Lower leg skin (tissue), 4 donors: ENCODE measurements around the gene STAT4. TPM values are rescaled to one million over a fixed set of nuclear protein-coding genes. Genes with fewer than 3 reads are reported as not detected.

Source experiments
- DNase-seq, 2 donors: peaks; one replicate each; pipeline ENCODE4 v3.0.0-alpha.2; 2019; ENCODE audit warnings: low spot score in 2 of 2
- H3K4me3 ChIP-seq: fragments of 200-600 bp; sonication (generic); 2 replicates; pipeline ENCODE4 v1.5.1; 2017; ENCODE audit warnings: mild to moderate bottlenecking, low read depth; ENCODE audit not compliant: poor library complexity, severe bottlenecking
- POLR2A ChIP-seq, 2 donors: fragments of 450-650 bp; IDR thresholded peaks; one replicate each; pipeline ENCODE4 v1.6.1; 2016 to 2017; ENCODE audit warnings: antibody characterized with exemption in 2 of 2, mild to moderate bottlenecking in 1 of 2, moderate library complexity in 1 of 2
- WGBS, 2 donors: methylation state at CpG; one replicate each; pipeline ENCODE4 v1.1.5; 2018; 5-methylcytosine and 5-hydroxymethylcytosine counted together
- intact Hi-C: fragments of 100-400 bp; cut with DNase I; formaldehyde crosslinking; loops from one replicate; pipeline ENCODE4 v1.15.0; 2023; ENCODE audit warnings: low total_unique reads
- total RNA-seq, 4 donors: library from RNA; depleted of rRNA; stranded (reverse); fragments of >200 nt; gene quantifications; one replicate each; pipeline ENCODE4 v1.1.0, GENCODE V29; 2016
- TF ChIP-seq, protein P1 (sequence below), 3 donors: fragments of 450-650 bp; IDR thresholded peaks; one replicate each; pipeline ENCODE4 v1.5.1; 2016; ENCODE audit warnings: antibody characterized with exemption in 3 of 3, mild to moderate bottlenecking in 3 of 3, moderate library complexity in 2 of 3

STAT4 gene
- 1 to 10 TPM in 3 of 4 donors, under 1 TPM in 1; 0.46 to 4.3 (median 1.3) TPM for total RNA-seq

DNA sequence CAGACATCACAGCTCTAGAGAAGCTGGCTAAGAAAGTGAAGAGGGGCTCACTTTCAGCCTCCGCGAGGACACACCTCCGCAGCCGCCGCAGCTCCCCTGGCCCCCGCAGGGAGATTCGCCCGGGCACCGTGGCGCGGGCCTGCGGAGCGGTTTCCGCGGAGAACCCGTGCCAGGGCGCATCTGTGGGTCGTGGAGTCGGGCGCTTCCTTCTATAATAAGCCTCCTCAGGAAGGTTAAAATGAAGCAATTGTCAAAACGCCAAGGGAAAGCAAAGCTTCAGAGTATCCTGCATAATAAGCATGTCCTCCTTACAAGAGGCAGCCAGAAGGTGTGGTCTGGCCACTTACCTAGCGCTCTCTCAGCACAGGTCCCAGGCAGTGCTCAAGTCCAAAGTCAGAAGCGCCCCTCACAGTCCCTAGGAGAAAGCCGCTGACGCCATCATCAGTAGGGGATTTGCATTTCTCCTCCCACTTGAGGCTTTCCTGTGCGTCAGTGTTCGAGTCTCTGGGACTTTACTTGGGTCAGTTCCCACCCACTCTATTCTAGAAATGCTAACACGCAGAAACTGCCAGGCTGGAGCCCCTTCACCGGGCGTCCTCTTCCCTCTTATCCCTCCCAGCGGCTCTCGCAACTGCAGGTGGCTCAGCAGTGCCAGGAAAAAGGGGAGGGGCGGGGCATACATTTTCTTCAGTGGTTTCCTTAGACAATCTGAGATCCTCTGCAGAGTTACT, at the start of gene STAT4:
Gene STAT4 (minus strand): TSS at position 395 of the 731 bp plus-strand sequence. CDS start 2,791 bp downstream, outside the sequence.
- intact Hi-C loops = loop anchor here (10.0 kb wide), 1 partner anchor 86 kb away; no protein-coding TSS in a partner anchor
- TF ChIP-seq, protein P1, sequence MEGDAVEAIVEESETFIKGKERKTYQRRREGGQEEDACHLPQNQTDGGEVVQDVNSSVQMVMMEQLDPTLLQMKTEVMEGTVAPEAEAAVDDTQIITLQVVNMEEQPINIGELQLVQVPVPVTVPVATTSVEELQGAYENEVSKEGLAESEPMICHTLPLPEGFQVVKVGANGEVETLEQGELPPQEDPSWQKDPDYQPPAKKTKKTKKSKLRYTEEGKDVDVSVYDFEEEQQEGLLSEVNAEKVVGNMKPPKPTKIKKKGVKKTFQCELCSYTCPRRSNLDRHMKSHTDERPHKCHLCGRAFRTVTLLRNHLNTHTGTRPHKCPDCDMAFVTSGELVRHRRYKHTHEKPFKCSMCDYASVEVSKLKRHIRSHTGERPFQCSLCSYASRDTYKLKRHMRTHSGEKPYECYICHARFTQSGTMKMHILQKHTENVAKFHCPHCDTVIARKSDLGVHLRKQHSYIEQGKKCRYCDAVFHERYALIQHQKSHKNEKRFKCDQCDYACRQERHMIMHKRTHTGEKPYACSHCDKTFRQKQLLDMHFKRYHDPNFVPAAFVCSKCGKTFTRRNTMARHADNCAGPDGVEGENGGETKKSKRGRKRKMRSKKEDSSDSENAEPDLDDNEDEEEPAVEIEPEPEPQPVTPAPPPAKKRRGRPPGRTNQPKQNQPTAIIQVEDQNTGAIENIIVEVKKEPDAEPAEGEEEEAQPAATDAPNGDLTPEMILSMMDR (IDR thresholded peaks at IDR 0.05) = no peak
- no peak for TF ChIP-seq POLR2A (IDR thresholded peaks at IDR 0.05)
- 2 to 3% methylated on average over 27 to 33 of the region's 33 CpGs for WGBS, 2 donors
- peak in 1 of 2 donors; percentile 87 for DNase-seq
- peak within 1 kb of the TSS; percentile 22 for H3K4me3 ChIP-seq

DNA sequence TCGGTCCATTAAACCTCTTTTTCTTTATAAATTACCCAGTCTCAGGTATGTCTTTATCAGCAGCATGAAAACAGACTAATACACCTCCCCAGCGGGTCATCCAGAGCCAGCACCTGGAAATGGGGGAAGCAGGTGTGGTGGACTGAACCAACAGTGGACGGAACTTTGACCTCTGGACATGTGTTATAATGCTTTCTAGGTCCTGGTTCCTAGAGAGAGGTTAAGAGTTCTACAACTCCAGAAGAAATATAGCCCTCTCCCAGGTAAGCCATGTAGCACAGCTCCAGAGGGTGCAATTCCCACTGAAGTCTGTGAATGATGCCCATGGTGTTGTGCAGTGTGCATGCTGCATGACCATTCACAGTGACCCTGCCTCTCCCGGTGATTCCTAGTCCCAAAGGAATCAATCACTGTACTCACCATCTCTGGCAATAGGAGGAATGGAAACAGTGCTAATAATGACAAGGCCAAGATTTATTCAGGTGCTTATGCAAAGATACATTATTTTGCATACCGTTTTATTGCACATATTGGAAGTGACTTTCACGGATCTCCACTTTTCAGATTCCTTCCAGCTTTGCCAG, 49.2 kb upstream of the STAT4 start:
- DNase-seq = no peak
- no peak for TF ChIP-seq POLR2A (IDR thresholded peaks at IDR 0.05)
- TF ChIP-seq, protein P1 (IDR thresholded peaks at IDR 0.05) = no peak
- no peak overlapping the region for H3K4me3 ChIP-seq
- 92 to 94% methylated on average over 6 of the region's 6 CpGs for WGBS, 2 donors
- intact Hi-C loops = no loop called here

DNA sequence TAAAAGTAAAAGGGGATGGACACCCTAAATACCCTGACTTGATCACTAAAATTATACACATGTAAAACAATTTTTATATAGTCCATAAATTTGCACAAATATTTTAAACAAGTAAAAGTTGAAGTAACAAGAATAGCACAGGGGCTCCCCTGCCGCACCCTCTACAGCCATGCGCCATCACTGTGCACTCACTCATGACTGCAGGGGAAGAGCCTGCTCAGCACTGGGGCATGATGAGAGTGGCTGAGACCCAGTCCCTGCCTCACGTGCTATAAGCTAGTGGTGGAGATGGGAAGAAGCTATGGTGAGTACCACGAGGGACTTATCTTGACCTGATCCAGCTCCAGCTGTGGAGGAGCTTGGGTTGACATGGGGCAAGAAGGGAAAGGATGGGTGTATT, 47.5 kb upstream of the STAT4 start:
- H3K4me3 ChIP-seq = no peak overlapping the region
- no peak for DNase-seq
- intact Hi-C loops = no loop called here
- TF ChIP-seq, protein P1 (IDR thresholded peaks at IDR 0.05) = no peak
- TF ChIP-seq POLR2A (IDR thresholded peaks at IDR 0.05) = no peak
- 94 to 100% methylated on average over 4 of the region's 4 CpGs for WGBS, 2 donors

- no peak for DNase-seq
- 88 to 93% methylated on average over 3 of the region's 3 CpGs for WGBS, 2 donors
- H3K4me3 ChIP-seq = no peak overlapping the region
- intact Hi-C loops = no loop called here
- TF ChIP-seq, protein P1 (IDR thresholded peaks at IDR 0.05) = no peak
- no peak for TF ChIP-seq POLR2A (IDR thresholded peaks at IDR 0.05)
These were observed 46.3 kb upstream of the STAT4 start for GRCh38 chr2:191197096-191197495.

DNA sequence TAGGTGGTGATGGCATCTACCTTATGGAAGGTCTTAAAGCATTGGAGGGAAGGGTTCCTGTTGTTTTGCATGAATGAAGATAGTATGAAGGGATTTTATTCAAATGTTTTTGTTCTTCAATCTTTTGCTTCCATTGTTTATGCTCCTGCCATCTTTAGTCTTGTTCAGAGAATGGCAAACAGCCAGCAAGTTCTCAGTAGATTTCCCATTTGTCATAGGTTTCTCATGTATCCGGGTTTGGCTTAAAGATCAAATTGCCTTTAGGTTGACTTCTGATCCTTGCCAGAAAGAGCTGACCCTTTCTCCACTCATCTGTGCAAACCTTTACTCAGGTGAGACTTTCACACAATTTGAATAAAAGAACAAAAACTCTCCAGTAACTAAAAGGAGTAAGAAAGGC, 44.2 kb upstream of the STAT4 start:
- 73 to 85% methylated on average over 1 of the region's 1 CpG for WGBS, 2 donors
- DNase-seq = no peak
- H3K4me3 ChIP-seq = no peak overlapping the region
- intact Hi-C loops = no loop called here
- TF ChIP-seq POLR2A (IDR thresholded peaks at IDR 0.05) = no peak
- TF ChIP-seq, protein P1 (IDR thresholded peaks at IDR 0.05) = no peak
